Endodermal cell (in vitro differentiated cells): ENCODE results near the gene TAB2. TPM values are rescaled to one million over a fixed set of nuclear protein-coding genes. Genes with fewer than 3 reads are reported as not detected.
A peak's percentile ranks its signal among the peaks of the same experiment; 100 is the strongest.
"Not testable (repeated sequence)": the region's sequence is repeated elsewhere in the genome, so short reads cannot be mapped to it uniquely, and the experiment has no call there.

Experiments used
- DNase-seq: peaks from one replicate; pipeline ENCODE4 v3.0.0-alpha.2; 2017
- H3K27ac ChIP-seq: 2 replicates; pipeline ENCODE4 v1.5.1; 2013; ENCODE audit warnings: mild to moderate bottlenecking, low read depth, low read length, moderate library complexity
- H3K27me3 ChIP-seq: 2 replicates; pipeline ENCODE4 v1.6.1; 2013; ENCODE audit warnings: mild to moderate bottlenecking, low read length, moderate library complexity; ENCODE audit not compliant: insufficient read depth, control insufficient read depth, poor library complexity, severe bottlenecking
- H3K36me3 ChIP-seq: 2 replicates; pipeline ENCODE4 v1.7.0; 2013; ENCODE audit warnings: mild to moderate bottlenecking, low read length, moderate library complexity; ENCODE audit not compliant: control insufficient read depth, insufficient read depth
- H3K4me1 ChIP-seq: one replicate; pipeline ENCODE4 v1.7.0; 2013; ENCODE audit warnings: low read length; ENCODE audit not compliant: control insufficient read depth, insufficient read depth
- H3K4me3 ChIP-seq: 2 replicates; pipeline ENCODE4 v1.5.1; 2013; ENCODE audit warnings: mild to moderate bottlenecking, low read length, moderate library complexity
- H3K9ac ChIP-seq: 2 replicates; pipeline ENCODE4 v1.6.1; 2013; ENCODE audit warnings: mild to moderate bottlenecking, low read length, moderate library complexity; ENCODE audit not compliant: poor library complexity, severe bottlenecking; ENCODE audit errors: extremely low read depth
- H3K9me3 ChIP-seq: 2 replicates; pipeline ENCODE4 v1.6.1; 2013; ENCODE audit warnings: mild to moderate bottlenecking, low read length, moderate library complexity; ENCODE audit not compliant: control insufficient read depth
- H3K27ac Mint-ChIP-seq: 2 replicates; pipeline ENCODE4 v1.8.0; 2020; ENCODE audit warnings: mixed read lengths
- H3K27me3 Mint-ChIP-seq: 2 replicates; pipeline ENCODE4 v1.8.0; 2021; ENCODE audit warnings: mild to moderate bottlenecking, mixed read lengths; ENCODE audit not compliant: insufficient read depth
- H3K36me3 Mint-ChIP-seq: 2 replicates; pipeline ENCODE4 v1.8.0; 2020; ENCODE audit warnings: low read depth, mixed read lengths
- H3K4me1 Mint-ChIP-seq: 2 replicates; pipeline ENCODE4 v1.8.0; 2020; ENCODE audit warnings: mixed read lengths
- H3K4me3 Mint-ChIP-seq: 2 replicates; pipeline ENCODE4 v1.8.0; 2020; ENCODE audit warnings: mild to moderate bottlenecking, moderate library complexity, mixed read lengths
- H3K9me3 Mint-ChIP-seq: 2 replicates; pipeline ENCODE4 v1.8.0; 2020; ENCODE audit warnings: mild to moderate bottlenecking, mixed read lengths
- WGBS, 2 experiments: methylation state at CpG; one replicate each; pipeline versions ENCODE4 v1.1.5 to v1.1.7; 2013; ENCODE audit warnings: missing lambda C conversion rate in 2 of 2, mixed read lengths in 1 of 2; ENCODE audit not compliant: insufficient coverage in 1 of 2, insufficient read length in 1 of 2; 5-methylcytosine and 5-hydroxymethylcytosine counted together
- total RNA-seq, 2 donors: library from RNA; stranded (reverse); fragmentation: NEBNext Ultra II Directional in 1 of 2; extraction: Animal tissue kit (Norgen Biotek cat#: 25700) in 1 of 2; gene quantifications; 2 replicates in 1 of 2; 3 replicates in 1 of 2; pipeline ENCODE4 v1.2.1, GENCODE V29; 2021
- TF ChIP-seq, protein P1 (sequence below): fragments of 200-600 bp; sonication (generic); conservative IDR thresholded peaks from 2 replicates; pipeline ENCODE4 v1.5.0; 2021; ENCODE audit warnings: antibody characterized with exemption, mild to moderate bottlenecking

TAB2 gene
- total RNA-seq, 2 donors from 2014 or later: 51.1 to 54.8 TPM

DNA sequence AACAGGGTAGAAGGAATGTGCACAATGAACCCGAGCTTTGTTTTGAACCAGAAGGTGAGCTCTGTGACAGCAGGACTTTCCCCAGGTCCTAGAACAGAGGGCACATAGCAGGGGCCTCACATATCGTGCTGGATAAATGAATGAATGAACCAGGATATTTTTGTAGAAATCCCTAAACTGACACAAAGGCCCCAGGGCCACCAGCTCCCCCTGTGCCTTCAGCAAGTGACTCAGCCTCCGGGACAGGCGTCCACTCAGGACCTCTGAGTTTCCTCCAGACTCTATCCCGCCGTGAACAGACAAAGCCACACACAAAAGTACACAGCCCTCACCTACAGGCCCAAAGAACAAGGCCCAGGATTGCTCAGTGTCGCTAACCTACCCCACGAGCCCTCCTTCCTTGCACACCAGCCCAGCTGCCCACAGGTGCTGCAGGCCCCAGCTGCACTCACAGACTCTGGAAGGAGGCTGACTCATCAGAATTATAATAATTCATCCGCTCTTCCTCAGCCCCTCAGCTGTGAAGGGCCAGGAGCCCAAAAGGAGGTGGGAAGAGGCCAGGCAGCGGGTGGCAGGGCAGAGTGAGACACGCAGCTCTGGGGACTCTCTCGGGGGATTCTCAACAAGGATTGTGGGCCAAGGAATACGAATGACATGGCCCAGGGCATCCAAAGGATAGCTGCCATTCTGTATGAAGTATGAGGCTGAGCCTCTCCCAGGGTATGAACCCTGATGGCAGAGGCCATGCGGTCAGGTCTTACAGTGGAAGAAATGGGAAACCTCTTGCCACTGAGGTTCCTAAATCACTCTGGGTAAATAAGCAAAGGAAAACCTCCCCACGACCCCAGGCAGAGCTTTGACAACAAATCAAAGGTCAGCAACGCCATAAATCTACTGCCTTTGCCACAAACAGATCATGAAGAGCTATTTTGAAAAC lies 123.5 kb downstream of the TAB2 start:
- 89 to 96% methylated on average over 8 to 16 of the region's 16 CpGs for WGBS, 2 experiments
- H3K27ac Mint-ChIP-seq: no peak overlapping the region
- H3K27me3 Mint-ChIP-seq: no peaks in the 10 kb centered on the region
- no peaks in the 10 kb centered on the region for H3K9me3 Mint-ChIP-seq
- Histone ChIP-seq H3K4me3 (no peak overlapping the region), H3K27ac (no peak overlapping the region), H3K27me3 (no peaks in the 10 kb centered on the region), H3K9me3 (no peaks in the 10 kb centered on the region), H3K36me3 (no peaks in the 10 kb centered on the region), H3K9ac (no peak overlapping the region), H3K4me1 (no peaks in the 10 kb centered on the region)
- no peak for DNase-seq
- no peaks in the 10 kb centered on the region for H3K36me3 Mint-ChIP-seq
- no peak overlapping the region for H3K4me3 Mint-ChIP-seq
- peaks cover 7% of the 10 kb centered on the region for H3K4me1 Mint-ChIP-seq
- TF ChIP-seq, protein P1, sequence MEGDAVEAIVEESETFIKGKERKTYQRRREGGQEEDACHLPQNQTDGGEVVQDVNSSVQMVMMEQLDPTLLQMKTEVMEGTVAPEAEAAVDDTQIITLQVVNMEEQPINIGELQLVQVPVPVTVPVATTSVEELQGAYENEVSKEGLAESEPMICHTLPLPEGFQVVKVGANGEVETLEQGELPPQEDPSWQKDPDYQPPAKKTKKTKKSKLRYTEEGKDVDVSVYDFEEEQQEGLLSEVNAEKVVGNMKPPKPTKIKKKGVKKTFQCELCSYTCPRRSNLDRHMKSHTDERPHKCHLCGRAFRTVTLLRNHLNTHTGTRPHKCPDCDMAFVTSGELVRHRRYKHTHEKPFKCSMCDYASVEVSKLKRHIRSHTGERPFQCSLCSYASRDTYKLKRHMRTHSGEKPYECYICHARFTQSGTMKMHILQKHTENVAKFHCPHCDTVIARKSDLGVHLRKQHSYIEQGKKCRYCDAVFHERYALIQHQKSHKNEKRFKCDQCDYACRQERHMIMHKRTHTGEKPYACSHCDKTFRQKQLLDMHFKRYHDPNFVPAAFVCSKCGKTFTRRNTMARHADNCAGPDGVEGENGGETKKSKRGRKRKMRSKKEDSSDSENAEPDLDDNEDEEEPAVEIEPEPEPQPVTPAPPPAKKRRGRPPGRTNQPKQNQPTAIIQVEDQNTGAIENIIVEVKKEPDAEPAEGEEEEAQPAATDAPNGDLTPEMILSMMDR: no peak

DNA sequence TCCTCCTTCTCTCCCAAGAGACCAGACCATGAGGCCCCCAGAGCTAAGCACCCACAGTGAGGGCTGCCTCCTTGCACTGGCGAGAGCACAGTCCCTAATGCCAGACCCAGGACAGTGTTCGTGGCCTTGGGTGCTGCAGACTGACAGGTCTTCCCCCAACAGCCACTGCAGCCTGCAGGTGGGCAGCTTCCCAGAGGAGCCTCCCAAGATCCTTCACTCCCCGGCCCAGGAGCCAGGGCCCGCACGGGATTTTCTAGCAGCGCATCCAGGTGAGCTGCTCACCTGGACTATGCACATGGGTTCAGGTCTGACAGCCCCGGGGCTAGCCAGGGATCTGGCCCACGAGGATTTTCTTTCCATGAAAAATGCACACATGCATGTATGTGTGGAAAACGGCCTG lies 124.2 kb downstream of the TAB2 start:
- Histone ChIP-seq H3K9me3 (no peaks in the 10 kb centered on the region), H3K36me3 (no peaks in the 10 kb centered on the region), H3K27ac (no peak overlapping the region), H3K9ac (no peak overlapping the region), H3K4me3 (no peak overlapping the region), H3K27me3 (no peaks in the 10 kb centered on the region), H3K4me1 (no peaks in the 10 kb centered on the region)
- Mint-ChIP-seq H3K36me3 (no peaks in the 10 kb centered on the region), H3K9me3 (no peaks in the 10 kb centered on the region), H3K4me1 (peaks cover 7% of the 10 kb centered on the region), H3K4me3 (no peak overlapping the region), H3K27me3 (peaks cover 1% of the 10 kb centered on the region), H3K27ac (no peak overlapping the region)
- WGBS, 2 experiments: 89 to 96% methylated on average over 4 to 9 of the region's 9 CpGs
- DNase-seq: no peak
- TF ChIP-seq, protein P1: no peak

DNA sequence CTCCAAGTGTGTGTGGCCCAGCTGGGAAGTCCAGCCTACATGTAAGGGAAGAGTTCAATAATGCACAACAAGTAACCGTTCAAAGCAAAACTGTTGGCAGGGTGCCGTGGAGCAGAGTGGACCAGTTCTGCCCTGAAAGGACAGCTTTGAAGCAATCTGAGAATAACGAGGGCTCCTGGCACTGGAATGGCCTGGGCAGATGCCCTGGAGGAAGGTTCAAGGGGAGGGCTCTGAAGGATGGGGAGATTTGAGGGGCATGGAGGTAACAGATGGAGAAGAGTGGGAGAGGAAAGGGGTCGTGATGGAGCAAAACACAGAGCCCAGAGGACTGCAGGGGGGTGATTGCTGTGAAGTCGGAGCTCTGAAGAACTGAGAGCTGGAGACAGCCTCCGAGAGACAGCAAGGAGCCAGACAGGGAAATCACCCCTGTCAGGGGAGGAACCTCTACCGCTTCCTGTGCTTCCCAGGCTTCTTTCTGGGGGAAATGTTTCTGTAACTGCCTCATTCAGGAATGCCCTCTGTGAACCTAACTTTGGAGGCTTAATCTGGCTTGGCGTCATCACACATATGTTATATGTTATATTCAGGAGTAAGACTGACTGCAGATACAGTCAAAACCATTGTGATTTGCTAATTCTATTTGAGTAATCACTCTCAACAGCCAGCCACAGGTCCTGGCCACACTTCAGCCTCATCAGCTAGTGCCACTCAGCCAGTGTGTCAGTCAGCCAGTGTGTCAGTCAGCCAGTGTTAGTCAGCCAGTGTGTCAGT lies 126.1 kb downstream of the TAB2 start:
- no peaks in the 10 kb centered on the region for H3K27me3 ChIP-seq
- H3K36me3 ChIP-seq: no peaks in the 10 kb centered on the region
- H3K9ac ChIP-seq: no peak overlapping the region
- WGBS, 2 experiments: 87 to 93% methylated on average over 7 to 8 of the region's 8 CpGs
- no peak overlapping the region for H3K27ac ChIP-seq
- TF ChIP-seq, protein P1: no peak
- Mint-ChIP-seq H3K36me3 (no peaks in the 10 kb centered on the region), H3K27ac (no peak overlapping the region), H3K4me1 (peaks cover 7% of the 10 kb centered on the region), H3K4me3 (no peak overlapping the region), H3K27me3 (peaks cover 5% of the 10 kb centered on the region), H3K9me3 (no peaks in the 10 kb centered on the region)
- H3K4me1 ChIP-seq: no peaks in the 10 kb centered on the region
- no peak overlapping the region for H3K4me3 ChIP-seq
- no peaks in the 10 kb centered on the region for H3K9me3 ChIP-seq
- peak; percentile 35 for DNase-seq

DNA sequence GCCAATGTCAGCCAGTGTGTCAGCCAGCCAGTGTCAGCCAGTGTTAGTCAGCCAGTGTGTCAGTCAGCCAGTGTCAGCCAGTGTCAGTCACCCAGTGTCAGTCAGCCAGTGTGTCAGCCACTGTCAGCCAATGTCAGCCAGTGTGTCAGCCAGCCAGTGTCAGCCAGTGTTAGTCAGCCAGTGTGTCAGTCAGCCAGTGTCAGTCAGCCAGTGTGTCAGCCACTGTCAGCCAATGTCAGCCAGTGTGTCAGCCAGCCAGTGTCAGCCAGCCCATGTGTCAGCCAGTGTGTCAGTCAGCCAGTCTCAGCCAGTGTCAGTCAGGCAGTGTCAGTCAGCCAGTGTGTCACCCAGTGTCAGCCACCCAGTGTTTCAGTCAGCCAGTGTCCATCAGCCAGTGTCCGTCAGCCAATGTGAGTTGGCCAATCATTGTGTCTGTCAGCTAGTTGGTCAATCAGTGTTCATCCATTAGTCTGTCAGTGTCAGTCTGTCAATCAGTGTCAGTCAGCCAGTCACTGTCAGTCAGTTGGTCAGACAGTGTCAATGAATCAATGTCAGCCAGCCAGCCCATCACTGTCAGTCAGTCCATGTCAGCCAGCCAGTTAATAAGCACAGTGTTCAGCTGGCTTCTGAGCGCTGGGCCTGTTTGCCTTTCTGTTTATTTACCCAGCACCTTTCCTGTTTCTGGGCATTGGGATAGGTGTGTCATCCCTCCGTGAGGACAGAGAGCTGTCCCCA lies 127.0 kb downstream of the TAB2 start:
- not testable (repeated sequence) for H3K27ac Mint-ChIP-seq, DNase-seq, H3K36me3 Mint-ChIP-seq, H3K27me3 ChIP-seq, H3K9me3 Mint-ChIP-seq, H3K4me3 Mint-ChIP-seq, H3K9me3 ChIP-seq, H3K9ac ChIP-seq, H3K4me1 ChIP-seq, H3K4me1 Mint-ChIP-seq, H3K27ac ChIP-seq, H3K36me3 ChIP-seq, H3K4me3 ChIP-seq
- H3K27me3 Mint-ChIP-seq: peaks cover 12% of the 10 kb centered on the region
- WGBS, 2 experiments: 87 to 91% methylated on average over 3 of the region's 3 CpGs
